UCSD-AML1 (cell line): ENCODE results near the gene PWWP2B.
A peak's percentile ranks its signal among the peaks of the same experiment; 100 is the strongest.

Source experiments
- DNase-seq: peaks from one replicate; lab custom pipeline; 2025; ENCODE audit not compliant: unreplicated experiment; lab: John Stamatoyannopoulos, UW

PWWP2B gene

DNA sequence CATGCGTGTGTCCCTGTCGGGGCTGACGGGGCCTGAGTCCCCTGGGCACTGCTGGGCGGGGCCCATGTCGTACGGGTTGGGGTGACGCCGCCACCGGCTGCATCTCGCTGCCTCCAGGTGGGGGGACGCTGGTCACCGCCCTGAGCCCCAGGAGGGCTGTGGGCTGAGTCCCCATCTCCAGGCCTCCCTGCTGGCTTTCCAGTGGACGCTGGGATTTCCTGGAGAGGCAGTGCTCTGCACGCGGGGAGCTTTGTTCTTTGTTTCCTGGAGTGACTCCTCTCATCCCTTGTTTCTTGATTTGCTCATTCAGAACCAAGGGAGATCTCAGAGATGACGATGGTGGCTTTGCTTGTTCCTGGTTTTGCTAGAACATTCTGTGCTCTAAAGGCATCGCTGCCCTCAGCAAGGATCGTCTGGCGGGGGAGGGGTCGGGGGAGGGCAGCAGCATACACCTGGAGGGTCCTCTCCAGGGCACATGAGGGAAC lies 21.0 kb downstream of the PWWP2B start:
- no peak for DNase-seq

DNA sequence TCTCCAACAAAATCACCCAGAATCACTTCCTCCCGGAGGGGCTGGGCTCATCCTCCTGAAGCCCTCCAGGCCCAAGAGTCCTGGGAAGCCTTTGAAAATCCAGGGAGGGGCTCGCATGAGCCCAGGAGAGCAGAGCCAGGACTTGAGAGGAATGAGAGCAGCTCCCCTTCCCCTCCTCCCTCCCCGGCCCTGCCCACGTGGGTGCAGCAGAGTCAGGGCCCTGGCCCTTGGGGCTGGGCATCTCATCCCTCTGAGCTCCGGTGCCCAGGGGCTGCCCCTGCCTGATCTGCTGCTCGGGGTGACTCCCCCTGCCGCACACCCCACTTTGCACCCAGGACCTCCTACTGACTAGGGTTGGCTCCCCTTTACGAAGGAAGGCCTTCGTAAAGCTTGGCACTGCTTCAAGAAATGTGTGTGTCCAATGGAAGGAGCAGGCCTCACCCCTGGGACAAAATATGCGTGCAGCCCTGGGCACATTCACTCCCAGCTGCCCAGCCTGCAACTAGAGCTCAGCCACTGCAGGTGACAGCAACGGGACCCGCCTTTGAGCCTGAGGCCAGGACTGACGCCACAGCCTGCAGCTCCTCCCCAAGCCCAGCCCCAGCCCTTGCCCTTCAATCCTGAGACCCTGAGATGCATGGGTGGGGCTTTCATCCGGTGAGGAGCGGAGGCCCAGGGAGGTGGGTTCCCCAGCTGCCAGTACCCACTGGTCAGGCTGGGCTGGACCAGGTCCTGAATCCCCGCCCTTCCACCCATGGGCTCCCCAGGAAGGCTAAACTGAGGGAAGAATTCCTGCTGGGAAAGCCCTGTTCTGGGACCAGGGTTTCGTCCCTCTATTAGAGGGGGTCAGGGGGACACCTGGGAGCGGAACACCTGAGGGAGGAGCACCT lies 21.8 kb downstream of the PWWP2B start:
- DNase-seq, result no peak

DNA sequence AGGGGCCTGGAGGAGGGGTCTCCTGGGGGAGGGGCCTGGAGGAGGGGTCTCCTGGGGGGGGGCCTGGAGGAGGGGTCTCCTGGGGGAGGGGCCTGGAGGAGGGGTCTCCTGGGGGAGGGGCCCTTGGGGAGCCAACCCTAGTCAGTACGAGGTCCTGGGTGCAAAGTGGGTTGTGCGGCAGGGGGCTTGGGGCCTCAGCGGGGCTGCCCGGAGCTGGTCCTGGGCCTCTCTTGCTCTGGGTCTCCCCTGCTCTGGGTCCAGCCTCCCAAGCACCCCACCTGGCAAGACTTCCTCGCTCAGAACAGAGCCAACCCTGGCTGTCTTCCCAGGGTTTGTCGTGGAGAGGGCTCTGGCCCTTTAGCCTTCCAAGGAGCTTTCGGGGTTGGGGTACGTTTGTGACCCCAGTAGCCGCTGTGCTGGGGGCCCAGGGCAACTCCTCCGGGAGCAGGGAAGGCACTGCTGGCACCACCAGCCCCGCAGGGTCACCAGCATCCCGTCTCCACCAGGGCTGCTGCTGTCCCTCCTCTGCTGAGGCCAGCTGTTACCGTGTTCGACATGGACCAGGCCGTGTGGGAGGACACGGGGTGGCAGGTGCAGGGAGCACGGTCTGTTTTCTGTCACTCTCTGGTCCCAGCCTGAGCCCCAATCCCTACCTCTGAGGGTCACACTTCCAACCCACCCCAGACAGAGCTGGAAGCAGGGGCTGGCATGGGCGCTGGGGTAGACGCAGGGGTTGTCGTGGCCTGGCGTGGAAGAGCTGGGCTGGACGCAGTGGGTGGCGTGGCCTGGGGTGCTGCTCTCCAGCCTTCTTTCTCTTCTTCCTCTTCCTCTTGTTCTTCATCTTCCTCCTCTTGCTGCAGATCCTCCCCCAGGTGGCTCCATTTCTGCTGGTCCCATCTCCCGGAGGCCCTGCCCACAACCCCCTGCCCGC lies 22.8 kb downstream of the PWWP2B start:
- DNase-seq, result no peak

DNA sequence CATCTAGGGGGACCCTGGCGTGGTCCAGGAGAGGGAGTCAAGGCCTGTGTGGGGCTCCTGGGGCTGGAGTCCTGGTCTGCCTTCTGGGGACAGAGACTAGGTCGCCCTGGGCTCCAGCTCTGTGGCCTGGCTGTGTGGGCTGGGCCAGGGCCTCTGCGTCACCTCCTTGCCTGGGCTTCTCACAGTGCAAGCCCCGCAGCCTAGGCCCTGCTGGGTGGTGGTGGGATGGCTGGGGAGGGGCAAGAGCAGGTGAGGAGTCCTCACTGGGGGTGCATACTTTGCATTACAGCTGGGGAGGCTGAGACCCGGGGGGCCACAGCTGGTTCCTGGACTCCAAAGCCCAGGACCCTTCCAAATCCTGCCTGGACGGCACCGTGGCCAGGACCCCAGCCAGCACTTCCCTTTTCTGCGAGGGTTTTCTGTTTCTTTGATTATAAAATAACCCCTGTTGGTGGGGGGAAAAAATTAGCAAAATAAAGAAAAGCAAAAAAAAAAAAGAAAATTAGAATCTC lies 23.5 kb downstream of the PWWP2B start:
- DNase-seq, result peak; percentile 57

DNA sequence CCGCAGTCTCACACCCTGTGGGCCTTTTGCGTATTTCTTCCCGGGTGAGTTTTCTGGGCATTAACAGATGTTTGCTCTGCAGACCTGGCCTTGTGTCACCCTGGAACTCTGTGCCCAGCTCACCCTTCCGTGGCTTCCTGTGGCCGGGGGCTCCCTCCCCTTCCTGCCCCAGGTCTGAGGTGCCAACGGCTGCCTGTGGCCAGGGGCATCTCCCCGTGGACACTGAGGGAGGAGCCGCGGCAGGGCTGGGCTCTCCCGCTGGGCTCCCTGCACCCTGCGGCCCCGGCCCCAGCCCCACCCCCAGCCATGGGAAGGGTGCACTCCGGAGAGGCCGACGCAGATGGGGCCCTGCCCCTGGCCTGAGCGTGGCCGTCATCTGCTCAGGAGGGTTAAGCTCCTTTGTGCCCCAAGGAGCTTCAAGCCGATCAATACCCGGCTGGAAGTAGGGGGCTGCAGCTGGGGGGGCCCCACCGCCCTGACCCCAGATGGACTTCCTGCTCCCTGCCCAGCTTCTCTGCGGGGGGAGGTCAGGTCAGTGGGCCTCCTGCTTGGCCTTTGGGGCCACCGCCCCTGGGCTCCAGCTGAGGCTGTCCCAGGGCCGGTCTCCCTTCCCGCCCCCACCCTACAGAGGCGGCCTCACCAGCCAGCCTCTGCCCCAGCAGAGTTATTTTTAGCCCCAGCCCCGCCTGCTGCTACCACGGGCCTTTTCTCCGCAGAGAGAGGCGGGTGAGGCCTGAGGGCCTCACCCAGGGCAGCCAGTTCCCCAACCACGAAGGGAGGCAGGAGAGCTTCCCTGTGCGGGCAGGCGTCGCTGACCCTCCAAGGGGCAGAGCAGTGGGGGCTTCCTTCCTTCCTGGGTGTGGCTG lies 24.2 kb downstream of the PWWP2B start:
- peak; percentile 83 for DNase-seq

DNA sequence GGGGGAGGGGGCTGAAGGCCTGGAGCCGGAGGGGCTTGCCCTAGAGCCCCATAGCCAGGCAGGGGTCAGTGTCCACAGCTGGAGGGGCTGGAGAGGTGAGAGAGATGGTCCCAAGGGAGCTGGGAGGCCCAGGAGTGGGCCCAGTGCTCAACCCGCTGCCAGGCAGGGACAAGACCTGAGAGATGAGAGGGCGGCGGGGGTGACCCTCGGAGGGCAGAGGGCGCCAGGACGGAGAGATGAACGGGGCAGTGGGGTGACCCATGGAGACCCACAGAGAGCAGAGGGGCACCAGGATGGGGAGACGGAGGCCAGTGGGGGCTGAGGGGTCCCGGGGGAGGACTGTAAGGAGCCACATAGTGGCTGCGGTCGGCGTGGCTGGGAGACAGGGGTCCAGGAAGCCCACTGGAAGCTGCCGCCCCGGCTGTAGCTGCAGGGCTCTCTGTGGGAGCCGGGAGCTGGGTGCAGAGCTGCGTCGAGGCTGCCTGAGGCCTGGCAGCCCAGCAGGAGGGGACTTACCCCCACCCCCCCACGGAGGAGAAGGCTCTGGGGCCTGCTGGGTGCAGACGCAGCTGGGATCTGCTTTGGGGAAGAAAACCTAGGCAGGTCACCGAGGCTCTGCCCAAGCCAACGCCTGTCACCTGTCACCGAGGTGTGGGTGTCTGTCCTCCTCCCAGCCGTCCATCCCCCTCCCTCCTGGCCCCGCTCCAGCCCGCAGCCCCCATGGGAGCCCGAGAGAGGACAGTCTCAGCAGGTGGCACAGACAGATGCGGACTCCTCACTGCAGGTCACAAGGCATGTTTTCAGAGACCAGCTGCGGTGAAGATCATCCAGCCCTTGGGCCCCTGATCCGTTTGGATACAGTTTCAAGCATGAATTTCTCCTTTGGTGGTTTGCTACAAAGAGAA lies 25.1 kb downstream of the PWWP2B start:
- no peak for DNase-seq

DNA sequence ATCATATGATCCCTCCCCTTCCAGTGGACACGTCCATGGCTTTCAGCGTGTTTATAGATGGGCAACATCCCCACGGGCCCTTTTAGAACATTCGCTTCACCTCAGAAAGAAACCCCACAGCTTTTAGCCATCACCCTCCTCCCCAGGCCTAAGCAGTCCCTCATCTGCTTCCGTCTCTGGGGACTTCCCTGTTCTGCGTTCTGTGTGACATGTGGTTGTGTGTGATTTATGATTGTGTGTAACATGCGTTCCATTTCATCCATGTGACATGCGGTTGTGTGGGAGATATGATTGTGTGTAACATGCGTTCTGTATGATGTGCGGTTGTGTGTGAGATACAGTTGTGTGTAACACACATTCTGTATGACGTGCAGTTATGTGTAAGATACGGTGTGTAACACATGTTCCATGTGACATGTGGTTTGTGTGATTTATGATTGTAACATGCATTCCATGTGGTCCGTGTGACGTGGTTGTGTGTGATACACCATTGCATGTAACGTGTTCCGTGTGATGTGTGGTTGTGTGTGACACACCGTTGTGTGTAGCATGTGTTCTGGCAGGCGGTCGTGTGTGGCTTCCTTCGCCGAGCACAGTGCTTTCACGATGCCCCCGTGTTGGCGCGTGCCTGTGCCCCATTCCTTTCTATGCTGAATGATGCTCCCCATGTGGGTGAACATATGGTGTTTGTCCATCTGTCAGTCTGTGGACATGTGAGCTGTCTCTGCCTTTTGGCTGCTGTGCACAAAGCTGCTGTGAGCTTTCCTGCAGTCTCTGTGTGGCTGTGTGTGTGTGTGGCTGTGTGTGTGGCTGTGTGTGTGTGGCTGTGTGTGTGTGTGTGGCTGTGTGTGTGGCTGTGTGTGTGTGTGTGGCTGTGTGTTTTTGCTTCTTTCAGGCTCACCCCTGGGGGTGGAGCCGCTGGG lies 26.2 kb downstream of the PWWP2B start:
- DNase-seq, result peak; percentile 39

DNA sequence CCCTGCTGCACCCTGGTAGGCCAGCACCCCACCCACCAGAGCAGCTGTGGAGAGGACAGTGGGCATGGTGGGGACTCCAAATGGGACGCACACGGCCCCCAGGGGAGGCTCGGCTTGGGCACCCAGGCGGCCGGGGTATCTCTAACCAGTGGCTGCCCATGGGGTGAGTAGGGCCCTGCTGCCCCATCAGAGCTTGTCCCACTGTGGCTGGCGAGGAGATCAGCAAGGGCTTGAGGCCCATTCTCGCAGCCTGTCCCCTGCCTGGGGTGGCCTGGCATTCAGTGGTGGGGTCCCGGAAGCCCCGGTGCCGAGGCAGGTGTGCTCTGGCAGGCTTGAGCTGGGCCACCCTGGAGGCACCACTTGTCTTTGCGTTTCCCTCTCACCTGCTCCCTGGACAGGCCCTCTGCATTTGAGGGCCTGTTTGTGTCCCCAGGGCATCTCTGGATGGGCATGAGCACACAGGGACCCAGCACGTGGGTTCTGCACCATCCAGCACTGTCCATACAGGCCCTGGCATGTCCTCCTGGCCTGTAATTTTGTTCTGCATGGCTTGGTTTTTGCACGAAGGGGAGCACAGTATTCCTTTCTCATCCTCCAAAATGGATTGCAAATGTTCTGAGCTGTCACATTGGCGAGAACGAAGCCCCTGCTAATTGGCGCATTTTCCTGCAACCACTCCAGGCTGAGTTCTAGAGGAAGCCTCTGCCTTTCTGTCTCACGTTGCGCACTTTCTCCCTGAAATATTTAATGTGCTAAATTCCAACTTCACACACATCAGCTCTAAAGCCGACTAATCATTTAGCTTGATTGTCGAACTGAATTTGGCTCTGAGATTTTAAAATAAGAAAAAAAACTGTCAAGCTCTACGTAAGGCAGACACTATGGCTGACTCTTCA lies 27.2 kb downstream of the PWWP2B start:
- DNase-seq, result no peak

DNA sequence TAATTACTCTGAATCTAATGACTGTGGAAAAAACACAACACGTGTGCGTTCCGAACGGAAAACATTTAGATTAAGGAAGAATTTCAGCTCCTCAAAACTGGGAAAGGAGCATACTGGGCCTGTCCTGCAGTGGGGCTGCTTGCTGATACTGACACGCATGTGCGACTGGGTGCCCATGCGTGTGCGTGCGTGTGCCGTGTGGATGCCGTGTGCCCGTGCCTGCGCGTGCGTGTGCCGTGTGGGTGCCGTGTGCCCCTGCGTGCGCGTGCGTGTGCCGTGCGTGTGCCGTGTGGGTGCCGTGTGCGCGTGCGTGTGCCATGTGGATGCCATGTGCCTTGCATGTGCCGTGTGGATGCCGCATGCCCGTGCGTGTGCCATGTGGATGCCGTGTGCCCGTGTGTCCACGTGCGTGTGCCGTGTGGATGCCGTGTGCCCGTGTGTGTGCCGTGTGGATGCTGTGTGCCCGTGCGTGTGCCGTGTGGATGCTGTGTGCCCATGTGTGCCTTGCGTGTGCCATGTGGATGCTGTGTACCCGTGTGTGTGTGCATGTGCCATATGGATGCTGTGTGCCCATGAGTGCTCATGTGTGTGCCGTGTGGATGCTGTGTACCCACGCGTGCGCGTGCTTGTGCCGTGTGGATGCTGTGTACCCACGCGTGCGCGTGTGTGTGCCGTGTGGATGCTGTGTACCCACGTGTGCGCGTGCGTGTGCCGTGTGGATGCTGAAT lies 28.2 kb downstream of the PWWP2B start:
- no peak for DNase-seq

DNA sequence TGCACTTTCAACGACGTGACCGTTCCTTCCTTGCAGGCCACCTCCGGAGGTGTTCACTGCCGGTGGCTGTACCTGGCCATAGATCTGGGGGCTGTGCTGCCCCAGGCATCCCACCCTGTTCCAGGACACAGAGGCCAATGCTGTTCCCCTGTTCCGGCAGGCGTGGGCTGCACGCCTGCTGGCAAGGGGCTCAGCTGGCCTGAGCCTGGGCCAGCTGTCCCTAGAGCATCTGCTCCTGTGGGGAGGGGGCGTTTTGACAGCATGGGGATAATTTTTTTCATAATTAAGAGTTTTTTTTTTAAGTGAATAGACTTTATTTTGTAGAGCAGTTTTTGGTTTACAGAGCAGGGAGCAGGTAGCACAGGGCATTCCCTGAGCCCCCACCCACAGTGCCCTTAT lies 28.8 kb downstream of the PWWP2B start:
- DNase-seq, result no peak

DNA sequence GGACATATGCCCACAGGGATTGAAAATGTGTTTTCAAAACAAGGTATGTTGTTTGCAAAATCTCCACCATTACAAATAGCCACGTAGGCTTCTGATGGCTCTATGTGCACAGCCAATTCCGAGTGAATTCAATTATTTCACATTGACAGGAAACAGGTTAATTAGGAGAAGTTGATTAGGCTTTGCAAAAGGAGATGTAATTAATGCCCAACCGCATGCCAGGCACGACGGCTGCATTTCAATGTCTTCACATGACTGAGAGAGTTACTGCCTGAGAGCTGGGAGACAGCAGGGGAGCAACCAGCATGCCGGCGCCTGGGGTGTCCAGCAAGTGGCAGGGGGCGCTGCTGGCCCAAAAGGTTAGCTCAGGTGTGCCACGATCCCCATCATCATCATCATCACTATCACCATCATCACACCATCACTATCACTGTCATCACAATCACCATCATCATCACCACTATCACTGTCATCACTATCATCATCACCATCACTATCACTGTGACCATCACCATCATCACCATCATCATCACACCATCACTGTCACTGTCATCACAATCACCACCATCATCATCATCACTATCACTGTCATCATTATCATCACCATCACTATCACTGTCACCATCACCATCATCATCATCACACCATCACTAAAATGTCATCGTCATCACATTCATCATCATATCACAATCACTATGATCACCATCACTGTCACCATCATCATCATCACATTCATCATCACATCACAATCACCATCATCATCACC lies 30.2 kb downstream of the PWWP2B start:
- no peak for DNase-seq

DNA sequence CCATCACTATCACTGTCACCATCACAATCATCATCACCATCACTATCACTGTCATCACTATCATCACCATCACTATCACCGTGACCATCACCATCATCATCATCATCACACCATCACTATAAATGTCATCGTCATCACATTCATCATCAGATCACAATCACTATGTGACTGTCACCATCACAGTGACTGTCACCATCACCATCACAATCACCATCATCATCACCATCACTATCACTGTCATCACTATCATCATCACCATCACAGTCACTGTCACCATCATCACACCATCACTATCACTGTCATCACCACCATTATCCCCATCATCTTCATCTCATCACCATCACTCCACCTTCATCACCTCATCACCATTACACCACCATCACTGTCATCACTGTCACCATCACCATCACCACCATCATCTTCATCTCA lies 31.0 kb downstream of the PWWP2B start:
- DNase-seq, result no peak

DNA sequence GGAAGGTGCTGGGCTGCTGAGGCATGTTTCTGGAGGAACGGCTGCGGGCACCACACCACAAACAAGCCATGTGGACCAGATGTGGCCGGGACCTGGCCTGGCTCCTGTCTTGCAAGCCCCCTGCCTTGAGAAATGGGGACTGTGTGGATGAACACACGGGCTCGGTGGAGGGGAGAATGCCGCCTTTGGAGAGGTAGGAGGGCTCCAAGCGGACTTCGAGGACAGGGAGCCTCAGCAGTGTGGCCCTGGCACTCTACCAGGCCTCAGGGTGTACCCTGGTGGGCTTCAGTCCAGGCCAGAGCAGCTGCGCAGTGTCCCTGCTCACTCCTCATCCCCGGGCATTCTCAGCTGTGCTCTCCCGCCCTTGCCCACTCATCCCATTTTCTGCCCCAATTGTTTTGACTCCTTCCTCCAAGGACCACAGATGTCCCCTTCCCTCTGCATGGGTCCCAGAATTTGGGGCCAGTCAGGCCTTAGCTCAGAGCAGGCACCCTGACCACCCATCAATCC lies 31.5 kb downstream of the PWWP2B start:
- DNase-seq, result no peak

DNA sequence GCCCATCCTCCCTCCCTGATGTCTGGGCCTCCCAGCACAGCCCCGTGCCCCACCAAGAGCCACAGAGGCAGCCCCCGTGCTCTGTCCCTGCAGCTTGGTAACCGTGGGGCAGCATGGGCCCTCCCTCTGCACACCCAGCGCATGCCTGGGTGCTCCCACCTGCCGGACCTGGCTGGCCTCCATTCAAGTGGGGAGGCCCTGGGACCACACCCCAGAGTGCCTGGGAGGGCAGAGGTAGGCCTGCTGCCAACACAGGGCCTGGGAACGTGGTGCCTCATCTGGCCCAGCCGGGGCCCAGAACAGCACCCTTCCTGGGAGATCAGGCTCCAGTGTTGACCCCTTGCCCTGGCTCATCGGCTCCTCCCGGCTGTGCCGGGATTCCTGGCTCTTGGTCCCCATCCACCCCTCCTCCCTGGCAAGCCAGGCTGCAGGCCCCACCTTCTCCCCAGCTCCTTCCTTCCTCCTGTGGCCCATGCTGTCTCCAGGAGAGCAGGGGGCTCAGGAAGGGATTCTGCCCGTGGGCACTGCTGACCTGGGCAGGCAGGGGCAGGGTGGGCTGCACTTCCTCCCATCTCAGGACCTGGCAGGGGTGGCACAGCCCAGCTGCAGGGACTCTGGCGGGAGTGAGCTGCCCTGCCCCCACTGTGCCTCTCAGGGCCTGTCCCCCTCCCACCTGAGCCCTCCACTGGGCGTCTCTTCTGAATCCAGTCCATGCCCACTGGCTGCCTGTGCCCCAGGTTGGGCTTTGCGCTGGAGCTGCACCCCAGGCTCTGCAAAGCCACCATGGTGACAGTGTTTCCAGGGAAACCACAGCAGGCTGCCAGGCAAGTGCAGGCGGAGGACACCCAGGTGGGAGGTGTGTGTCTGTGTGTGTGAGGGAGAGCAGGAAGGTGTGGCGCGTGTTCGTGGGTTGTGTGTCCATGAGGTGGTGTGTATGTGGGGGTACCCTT lies 32.6 kb downstream of the PWWP2B start:
- DNase-seq, result no peak
